GM21447 (cell line): Measurements from ENCODE around the gene KLK8.

Experiments used
- ATAC-seq: cut with Tn5 transposase; IDR thresholded peaks from one replicate; pipeline ENCODE4 v1.9.1; 2021; ENCODE audit not compliant: unreplicated experiment

Gene KLK8

DNA sequence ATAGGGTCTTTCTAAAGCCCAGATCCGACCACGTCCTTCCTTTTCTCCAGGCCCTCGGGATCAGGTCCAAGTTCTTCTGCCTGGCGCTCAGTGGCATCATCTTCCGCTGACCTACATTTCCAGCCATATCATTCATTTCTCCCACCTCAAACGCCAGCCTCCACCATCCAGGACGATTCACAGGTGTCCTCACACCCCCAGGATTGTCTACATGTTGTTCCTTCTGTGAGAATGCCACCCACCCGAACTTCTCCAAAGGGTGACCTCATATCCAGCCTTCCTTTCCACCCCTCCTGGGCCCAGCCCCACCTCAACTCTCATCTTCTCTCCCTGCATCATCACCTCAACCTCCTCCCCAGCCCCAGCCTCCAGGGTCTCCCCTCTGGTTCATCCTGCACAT lies 43.8 kb downstream of the KLK8 start:
- ATAC-seq: no peak

DNA sequence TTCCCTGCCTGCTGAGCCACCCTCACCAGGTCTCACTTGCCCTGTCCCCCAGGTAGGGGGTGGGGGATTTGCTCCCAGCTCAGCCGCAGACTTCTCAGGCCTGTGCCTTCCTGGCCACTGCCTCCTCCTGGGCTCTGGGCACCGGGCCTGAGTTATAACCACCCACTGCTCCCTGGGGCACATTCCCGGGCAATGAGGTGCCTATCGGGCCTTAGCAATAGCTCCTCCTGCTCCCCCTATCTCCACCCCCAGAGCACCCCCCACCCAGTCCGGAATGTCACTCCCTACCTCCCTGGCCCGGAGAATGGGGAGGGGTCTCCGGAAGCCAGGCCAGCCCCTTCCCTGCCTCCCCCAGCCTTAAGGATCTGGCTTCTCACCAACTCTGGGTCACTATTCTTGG lies 48.5 kb downstream of the KLK8 start, which contains the start of gene KLK5:
Gene KLK5 (minus strand): TSS at position 129 of the 400 bp plus-strand sequence. CDS start 381 bp downstream, outside the sequence.
- ATAC-seq: no peak

DNA sequence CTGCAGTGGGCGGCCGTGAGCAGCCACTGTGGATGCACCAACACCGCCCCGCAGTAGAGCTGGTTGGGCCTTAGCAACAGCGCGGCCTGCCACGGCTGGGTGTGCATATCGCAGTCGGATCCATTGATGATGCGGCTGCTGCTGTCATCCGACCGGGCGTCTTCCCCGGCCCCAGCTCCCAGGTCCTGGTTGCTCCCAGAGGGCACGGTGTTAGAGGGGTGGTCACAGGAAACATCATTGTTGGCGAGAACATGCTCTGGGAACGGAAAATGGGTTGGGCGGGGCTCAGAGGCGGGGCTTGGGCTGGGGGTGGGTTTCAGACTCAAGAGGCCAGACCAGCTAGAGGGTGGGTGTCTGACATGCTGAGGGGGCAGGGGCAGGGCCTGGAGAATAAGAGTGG lies 51.5 kb downstream of the KLK8 start:
- no peak for ATAC-seq

GRCh38 chr19:50947123-50947522 lies 54.3 kb downstream of the KLK8 start:
- no peak for ATAC-seq
